HL-60 (cell line): ENCODE measurements around the gene SLF1.

Experiments used
- GABPA ChIP-seq: IDR thresholded peaks from 2 replicates; pipeline ENCODE4 v1.6.1; 2012; ENCODE audit warnings: low read depth
- POLR2AphosphoS5 ChIP-seq: IDR thresholded peaks from 2 replicates; pipeline ENCODE4 v1.6.1; 2012; ENCODE audit warnings: low read depth
- SPI1 ChIP-seq: IDR thresholded peaks from 2 replicates; pipeline ENCODE4 v1.6.1; 2012; ENCODE audit warnings: low read depth, mild to moderate bottlenecking, borderline replicate concordance
- TF ChIP-seq, protein P1 (sequence below): IDR thresholded peaks from one replicate; pipeline ENCODE4 v1.5.1; 2011; ENCODE audit warnings: low read length, control low read depth, inconsistent platforms; ENCODE audit not compliant: insufficient read depth
- TF ChIP-seq, protein P2 (sequence below): IDR thresholded peaks from 2 replicates; pipeline ENCODE4 v1.6.1; 2012; ENCODE audit warnings: low read depth; ENCODE audit not compliant: insufficient replicate concordance

DNA sequence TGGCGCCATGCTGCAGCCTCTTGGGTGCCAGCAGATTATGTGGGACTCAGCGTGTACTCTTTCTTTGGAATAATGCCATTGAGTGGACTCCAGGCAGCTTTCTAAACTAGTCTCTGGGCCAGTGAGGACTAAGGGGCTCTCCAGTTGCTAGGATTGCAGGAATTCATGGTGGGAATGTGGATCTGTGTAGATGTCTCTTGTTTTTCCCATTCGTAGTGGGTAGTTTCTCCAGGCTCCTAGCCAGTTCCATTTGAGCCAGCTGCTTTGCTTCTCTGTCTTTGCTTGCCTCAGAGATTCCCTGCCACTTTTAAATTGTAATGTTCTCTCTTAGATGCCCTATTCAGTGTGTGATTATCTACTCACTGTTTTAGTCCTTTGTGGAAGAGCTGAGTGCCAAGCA is 42.6 kb downstream of the SLF1 start:
- TF ChIP-seq, protein P1, sequence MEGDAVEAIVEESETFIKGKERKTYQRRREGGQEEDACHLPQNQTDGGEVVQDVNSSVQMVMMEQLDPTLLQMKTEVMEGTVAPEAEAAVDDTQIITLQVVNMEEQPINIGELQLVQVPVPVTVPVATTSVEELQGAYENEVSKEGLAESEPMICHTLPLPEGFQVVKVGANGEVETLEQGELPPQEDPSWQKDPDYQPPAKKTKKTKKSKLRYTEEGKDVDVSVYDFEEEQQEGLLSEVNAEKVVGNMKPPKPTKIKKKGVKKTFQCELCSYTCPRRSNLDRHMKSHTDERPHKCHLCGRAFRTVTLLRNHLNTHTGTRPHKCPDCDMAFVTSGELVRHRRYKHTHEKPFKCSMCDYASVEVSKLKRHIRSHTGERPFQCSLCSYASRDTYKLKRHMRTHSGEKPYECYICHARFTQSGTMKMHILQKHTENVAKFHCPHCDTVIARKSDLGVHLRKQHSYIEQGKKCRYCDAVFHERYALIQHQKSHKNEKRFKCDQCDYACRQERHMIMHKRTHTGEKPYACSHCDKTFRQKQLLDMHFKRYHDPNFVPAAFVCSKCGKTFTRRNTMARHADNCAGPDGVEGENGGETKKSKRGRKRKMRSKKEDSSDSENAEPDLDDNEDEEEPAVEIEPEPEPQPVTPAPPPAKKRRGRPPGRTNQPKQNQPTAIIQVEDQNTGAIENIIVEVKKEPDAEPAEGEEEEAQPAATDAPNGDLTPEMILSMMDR, result no peak
- TF ChIP-seq, protein P2, sequence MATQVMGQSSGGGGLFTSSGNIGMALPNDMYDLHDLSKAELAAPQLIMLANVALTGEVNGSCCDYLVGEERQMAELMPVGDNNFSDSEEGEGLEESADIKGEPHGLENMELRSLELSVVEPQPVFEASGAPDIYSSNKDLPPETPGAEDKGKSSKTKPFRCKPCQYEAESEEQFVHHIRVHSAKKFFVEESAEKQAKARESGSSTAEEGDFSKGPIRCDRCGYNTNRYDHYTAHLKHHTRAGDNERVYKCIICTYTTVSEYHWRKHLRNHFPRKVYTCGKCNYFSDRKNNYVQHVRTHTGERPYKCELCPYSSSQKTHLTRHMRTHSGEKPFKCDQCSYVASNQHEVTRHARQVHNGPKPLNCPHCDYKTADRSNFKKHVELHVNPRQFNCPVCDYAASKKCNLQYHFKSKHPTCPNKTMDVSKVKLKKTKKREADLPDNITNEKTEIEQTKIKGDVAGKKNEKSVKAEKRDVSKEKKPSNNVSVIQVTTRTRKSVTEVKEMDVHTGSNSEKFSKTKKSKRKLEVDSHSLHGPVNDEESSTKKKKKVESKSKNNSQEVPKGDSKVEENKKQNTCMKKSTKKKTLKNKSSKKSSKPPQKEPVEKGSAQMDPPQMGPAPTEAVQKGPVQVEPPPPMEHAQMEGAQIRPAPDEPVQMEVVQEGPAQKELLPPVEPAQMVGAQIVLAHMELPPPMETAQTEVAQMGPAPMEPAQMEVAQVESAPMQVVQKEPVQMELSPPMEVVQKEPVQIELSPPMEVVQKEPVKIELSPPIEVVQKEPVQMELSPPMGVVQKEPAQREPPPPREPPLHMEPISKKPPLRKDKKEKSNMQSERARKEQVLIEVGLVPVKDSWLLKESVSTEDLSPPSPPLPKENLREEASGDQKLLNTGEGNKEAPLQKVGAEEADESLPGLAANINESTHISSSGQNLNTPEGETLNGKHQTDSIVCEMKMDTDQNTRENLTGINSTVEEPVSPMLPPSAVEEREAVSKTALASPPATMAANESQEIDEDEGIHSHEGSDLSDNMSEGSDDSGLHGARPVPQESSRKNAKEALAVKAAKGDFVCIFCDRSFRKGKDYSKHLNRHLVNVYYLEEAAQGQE, result no peak
- no peak for TF ChIP-seq POLR2AphosphoS5
- TF ChIP-seq GABPA, result no peak
- TF ChIP-seq SPI1, result no peak
